Measurements from ENCODE around the gene ZBTB42.

GRCh38 chr14:104758981-104759969, 41.6 kb upstream of the ZBTB42 start:
- TF ChIP-seq, protein P1, sequence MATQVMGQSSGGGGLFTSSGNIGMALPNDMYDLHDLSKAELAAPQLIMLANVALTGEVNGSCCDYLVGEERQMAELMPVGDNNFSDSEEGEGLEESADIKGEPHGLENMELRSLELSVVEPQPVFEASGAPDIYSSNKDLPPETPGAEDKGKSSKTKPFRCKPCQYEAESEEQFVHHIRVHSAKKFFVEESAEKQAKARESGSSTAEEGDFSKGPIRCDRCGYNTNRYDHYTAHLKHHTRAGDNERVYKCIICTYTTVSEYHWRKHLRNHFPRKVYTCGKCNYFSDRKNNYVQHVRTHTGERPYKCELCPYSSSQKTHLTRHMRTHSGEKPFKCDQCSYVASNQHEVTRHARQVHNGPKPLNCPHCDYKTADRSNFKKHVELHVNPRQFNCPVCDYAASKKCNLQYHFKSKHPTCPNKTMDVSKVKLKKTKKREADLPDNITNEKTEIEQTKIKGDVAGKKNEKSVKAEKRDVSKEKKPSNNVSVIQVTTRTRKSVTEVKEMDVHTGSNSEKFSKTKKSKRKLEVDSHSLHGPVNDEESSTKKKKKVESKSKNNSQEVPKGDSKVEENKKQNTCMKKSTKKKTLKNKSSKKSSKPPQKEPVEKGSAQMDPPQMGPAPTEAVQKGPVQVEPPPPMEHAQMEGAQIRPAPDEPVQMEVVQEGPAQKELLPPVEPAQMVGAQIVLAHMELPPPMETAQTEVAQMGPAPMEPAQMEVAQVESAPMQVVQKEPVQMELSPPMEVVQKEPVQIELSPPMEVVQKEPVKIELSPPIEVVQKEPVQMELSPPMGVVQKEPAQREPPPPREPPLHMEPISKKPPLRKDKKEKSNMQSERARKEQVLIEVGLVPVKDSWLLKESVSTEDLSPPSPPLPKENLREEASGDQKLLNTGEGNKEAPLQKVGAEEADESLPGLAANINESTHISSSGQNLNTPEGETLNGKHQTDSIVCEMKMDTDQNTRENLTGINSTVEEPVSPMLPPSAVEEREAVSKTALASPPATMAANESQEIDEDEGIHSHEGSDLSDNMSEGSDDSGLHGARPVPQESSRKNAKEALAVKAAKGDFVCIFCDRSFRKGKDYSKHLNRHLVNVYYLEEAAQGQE (tag by site-specific recombination; IDR thresholded peaks at IDR 0.05), result no peak
- TF ChIP-seq PRDM10 (tag by site-specific recombination; IDR thresholded peaks at IDR 0.05) (no peak), ZBTB26 (tag by site-specific recombination; optimal IDR thresholded peaks at IDR 0.05) (no peak), ZNF140 (tag by site-specific recombination; IDR thresholded peaks at IDR 0.05) (no peak), ZNF274 (IDR thresholded peaks at IDR 0.05; ENCODE audit: low read length) (no peak), ZNF274 (tag by site-specific recombination; IDR thresholded peaks at IDR 0.05; ENCODE audit: borderline replicate concordance) (no peak), CTCF (tag by site-specific recombination; IDR thresholded peaks at IDR 0.05) (no peak), ZNF18 (tag by site-specific recombination; IDR thresholded peaks at IDR 0.05) (no peak), ZBTB17 (tag by site-specific recombination; IDR thresholded peaks at IDR 0.05) (no peak), ZNF19 (tag by site-specific recombination; IDR thresholded peaks at IDR 0.05; ENCODE audit: low read depth) (no peak), ZNF174 (tag by site-specific recombination; IDR thresholded peaks at IDR 0.05) (no peak), ZNF114 (tag by site-specific recombination; IDR thresholded peaks at IDR 0.05) (no peak), ZNF629 (tag by site-specific recombination; IDR thresholded peaks at IDR 0.05) (no peak)
- TF ChIP-seq, protein P2, sequence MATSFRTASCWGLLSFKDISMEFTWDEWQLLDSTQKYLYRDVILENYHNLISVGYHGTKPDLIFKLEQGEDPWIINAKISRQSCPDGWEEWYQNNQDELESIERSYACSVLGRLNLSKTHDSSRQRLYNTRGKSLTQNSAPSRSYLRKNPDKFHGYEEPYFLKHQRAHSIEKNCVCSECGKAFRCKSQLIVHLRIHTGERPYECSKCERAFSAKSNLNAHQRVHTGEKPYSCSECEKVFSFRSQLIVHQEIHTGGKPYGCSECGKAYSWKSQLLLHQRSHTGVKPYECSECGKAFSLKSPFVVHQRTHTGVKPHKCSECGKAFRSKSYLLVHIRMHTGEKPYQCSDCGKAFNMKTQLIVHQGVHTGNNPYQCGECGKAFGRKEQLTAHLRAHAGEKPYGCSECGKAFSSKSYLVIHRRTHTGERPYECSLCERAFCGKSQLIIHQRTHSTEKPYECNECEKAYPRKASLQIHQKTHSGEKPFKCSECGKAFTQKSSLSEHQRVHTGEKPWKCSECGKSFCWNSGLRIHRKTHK (tag by site-specific recombination; IDR thresholded peaks at IDR 0.05), result no peak

All from HEK293 (cell line).